CD4-positive, alpha-beta T cell treated with Interleukin-2 at 100 ng/mL for 4 hours (primary cell): ENCODE data around the gene PDGFRA.
A peak's percentile ranks its signal among the peaks of the same experiment; 100 is the strongest.
"Not testable (repeated sequence)": the region's sequence is repeated elsewhere in the genome, so short reads cannot be mapped to it uniquely, and the experiment has no call there.

Experiments
- DNase-seq: peaks from one replicate; pipeline ENCODE4 v3.0.0-alpha.2; 2020; ENCODE audit warnings: low spot score

PDGFRA gene

GRCh38 chr4:54320826-54321685 lies 92.0 kb downstream of the PDGFRA start:
- DNase-seq, result no peak

GRCh38 chr4:54322818-54323417 lies 93.8 kb downstream of the PDGFRA start:
- peak; percentile 28 for DNase-seq

GRCh38 chr4:54330896-54331295 lies 101.8 kb downstream of the PDGFRA start:
- no peak for DNase-seq

GRCh38 chr4:54332542-54332941 lies 103.4 kb downstream of the PDGFRA start:
- DNase-seq, result no peak

- no peak for DNase-seq
Measured at GRCh38 chr4:54333657-54334056, 104.6 kb downstream of the PDGFRA start.

- not testable (repeated sequence) for DNase-seq
Measured at GRCh38 chr4:54334769-54335168, 105.7 kb downstream of the PDGFRA start.

GRCh38 chr4:54337009-54337408 lies 107.9 kb downstream of the PDGFRA start:
- DNase-seq, result no peak

- DNase-seq, result not testable (repeated sequence)
Measured at GRCh38 chr4:54342067-54342466, 113.0 kb downstream of the PDGFRA start.
